HG02885 (cell line): Measurements from ENCODE around the gene AQP5.
"Not testable (repeated sequence)": the region's sequence is repeated elsewhere in the genome, so short reads cannot be mapped to it uniquely, and the experiment has no call there.

Experiments used
- ATAC-seq: cut with Tn5 transposase; IDR thresholded peaks from one replicate; pipeline ENCODE4 v1.9.1; 2021; ENCODE audit warnings: mild to moderate bottlenecking; ENCODE audit not compliant: unreplicated experiment, poor library complexity

AQP5 gene

DNA sequence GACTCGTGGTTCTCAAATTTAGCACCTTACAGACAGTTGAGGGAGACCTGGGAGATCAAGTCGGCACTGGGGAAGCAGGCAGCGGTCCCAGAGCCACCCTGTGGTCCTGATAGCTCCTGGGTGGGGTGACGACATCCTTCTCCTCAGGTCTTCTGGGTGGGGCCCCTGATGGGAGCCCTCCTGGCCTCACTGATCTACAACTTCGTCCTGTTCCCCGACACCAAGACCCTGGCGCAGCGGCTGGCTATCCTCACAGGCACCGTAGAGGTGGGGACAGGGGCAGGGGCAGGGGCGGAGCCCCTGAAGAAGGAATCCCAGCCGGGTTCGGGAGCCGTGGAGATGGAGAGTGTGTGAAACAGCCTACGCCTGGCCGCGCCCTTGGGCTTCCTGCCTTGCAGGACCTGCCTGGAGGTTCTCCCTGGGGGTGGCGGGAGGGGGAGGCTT lies 13.7 kb downstream of the AQP5 start:
- ATAC-seq = no peak

DNA sequence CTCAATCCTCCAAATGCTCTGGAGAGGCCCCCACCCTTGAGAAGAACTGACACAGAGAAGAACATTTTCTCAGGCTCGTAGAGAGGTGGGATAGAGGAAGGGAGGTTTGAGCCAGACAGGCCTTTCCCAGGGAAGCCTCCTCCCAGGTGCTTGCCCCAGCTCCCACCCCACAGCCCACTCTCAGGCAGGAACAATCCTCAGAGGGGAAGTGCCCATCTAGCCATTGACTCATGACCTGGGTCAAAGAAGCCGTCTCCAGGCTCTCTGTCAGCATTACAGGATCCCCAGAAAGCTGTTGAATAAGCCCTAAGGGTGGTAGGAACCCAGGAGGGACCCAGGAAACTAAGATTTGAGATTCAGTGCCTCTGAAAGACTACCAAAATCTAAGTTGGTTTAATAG lies 14.9 kb downstream of the AQP5 start:
- ATAC-seq = no peak

DNA sequence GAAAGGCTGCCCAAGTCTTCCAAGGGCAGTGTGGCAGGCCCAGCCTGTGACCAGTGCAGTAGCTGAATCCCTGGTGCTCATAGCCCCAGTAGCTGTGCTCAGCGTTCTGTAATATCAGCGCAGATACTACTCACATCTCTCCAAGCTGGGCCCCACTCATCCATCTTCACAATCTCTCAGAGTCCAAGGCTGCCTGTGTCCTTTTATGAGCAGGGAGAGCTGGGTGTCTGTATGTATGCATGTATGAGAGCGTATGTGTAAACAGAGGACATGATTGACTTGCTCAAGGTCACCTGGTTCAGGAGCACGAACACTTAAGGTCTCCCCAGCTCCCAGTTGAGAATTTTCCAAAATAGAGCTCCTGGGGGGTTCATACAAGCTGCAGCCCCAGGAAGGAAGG lies 16.5 kb downstream of the AQP5 start:
- ATAC-seq = no peak

DNA sequence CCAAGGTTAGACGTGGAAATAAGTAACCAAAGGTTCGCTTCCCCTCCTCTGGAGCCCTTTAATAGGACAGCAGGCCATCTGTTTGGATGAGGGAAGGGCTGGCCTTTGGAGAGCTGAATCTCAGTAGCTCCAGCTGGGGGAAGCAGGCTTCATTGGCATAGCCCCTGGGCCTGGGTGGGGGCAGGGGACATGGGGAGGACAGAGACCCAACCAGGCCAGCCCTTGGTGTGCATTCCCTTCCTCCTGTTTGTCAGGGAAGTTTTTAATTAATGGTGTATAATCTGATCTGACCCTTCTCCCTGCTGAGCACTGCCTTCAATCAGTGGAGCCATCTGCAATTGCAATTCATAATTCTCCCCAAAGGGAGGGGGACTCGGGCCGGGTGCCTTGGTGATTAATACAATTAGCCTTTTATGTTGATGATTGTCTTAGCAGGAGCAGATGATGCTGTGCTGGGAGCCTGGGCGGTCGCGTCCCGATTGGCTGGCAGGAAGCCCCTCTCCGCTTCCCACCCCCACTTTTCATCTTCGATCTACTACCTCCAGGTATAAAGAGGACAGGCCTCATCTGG lies 17.4 kb downstream of the AQP5 start:
- ATAC-seq = no peak

DNA sequence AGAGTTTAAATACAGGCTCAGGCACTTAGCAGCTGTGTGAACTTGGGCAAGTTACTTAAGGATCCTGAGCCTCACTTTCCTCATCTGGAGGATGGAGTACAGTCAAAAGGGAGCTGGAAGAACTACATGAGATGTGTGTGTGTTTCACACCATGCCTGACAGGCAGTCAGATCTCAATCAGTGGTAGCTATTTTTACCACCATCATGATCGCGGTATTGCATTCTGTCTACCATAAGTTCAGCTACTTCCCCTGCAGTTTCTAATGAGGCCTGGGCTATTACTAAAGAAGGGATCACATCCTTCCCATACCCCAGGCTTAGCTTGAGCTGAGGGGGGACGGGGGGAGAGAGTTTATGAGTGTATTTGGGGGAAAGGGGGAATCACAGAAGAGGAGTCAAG lies 18.1 kb downstream of the AQP5 start:
- ATAC-seq = no peak

DNA sequence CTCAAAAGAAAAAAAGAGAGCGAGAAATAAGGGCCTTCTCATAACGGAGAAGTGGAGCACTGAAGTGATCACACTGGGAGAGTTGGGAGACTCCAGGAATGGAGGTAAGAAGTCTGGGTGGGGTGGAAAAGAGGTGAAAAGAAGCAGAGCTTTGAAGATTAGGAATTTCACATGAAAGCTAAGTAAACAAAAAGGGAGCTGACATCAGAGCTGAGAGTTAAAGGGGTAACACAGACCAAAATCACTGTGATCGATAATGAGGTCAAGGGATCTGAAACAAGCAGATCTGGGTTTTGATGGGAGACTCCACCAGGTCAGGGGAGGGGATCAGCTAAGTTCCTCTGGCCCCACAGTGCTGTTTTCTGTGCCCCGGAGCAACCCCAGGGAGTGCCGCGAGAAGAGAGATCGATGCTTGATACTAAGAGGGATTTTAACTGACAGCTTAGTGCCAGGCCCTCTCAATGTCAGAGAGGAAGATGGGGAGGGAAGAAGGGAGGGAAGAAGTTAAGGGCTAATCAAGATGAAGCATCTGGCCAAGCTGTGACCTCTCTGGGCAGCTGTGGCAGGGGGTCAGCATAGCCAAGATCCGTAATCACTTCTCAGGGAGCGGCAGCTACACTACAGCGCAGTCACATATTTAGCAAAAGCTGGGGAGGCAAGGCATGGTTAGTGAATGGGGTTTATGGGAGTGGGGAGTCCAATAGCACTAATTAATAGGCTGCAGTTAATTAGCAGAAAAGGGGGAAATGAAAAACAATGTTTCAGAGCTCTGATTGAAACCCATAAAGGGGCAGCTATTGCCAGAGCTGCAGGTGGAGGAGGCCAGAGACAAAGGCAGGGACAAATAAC lies 19.1 kb downstream of the AQP5 start:
- no peak for ATAC-seq

DNA sequence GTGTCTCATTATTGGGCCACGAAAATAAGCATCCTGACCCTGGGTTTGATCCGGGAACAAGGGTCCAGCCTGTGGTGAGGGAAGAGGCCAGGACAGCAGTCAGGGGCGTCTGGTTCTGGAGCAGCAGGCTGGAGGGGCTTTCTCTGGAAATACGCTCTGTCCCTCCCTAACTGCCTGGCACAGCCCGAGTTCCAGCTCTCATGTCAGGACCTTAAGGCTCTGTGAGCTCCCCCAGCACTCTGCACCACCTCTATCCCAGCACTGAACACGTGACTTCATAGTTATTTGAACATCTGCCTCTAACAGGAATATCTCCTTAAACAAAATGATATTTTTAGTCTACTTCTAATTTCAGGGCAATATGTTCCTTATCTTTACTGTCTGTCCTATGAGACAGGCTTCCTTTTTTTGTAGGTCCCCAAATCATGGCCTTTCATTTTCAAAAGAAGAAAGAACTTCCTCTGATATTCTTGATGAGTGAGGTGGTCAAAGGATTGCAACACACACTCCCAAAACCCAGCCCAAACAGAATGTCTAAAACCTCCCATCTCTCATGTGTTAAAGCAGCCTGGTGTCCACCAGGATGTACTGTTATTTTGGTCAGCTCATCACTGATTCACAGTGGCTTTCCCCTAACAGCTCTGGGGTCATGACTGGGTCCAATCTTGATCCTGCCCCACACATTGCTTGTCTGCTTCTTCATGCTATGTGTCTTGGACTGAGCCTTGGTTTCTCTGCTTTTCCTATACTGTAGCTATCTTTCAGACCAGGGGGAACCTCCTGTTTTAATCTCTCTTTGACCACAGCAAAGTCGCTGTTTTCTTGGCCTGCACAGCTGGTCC lies 20.8 kb downstream of the AQP5 start:
- no peak for ATAC-seq

DNA sequence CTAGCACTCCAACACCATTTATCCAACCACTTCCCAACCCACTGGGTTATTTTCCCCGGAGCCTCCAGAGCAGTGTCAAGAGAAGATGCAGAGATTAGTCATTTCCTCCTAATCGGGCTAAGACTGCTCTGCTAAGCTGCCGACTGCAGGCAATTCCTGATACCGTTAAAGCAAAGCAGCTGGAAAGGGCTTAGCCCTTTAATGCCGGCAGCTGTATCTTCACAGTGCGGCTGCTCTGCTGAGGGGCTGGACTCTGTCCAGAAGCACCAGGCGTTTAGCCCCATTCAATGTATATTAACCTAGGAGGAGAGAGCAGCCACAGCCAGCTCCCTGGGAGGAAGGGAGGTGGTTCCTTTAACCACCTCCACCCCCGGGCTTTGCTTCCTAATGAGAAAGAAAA lies 22.2 kb downstream of the AQP5 start:
- no peak for ATAC-seq

DNA sequence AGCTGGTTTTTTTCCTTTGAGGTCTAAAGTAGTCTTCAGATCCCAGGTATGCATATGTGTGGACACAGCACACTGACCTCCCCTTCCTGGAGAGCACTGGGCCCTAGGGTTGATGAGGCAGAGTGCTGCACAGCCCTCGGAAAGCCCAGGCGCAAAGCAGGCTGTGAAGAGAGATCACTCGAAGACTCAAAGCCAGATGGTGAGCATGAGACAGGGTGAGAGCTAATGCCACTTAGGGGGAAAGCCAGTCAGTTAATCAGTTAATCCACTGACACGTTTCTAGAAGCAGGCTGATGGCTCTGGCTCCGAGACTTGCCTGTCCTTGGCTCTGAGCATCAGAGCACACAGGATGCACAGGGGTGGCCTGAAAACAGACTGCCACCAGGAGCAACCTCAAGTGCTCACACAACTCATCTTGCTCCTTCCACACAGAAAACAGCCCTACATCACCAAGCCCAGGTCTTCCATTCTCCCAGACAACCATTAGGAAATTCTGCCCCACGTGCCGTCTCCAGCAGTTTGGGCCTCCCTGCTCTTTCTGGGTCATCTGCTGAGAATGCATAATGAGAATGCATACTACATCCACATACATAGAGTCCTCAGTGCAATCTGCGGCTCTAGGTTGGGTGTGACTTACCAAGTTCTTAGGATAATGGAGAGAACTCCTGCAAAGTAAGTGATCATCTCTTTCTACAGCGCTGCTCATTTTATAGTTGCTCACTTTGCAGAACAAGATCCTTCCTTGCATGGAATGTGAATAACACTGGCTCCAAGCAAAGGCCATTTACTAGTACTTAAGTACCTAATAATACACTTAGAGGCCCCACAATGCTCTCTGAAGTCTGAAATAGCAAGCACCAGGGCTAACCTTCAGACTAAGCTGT lies 23.0 kb downstream of the AQP5 start:
- no peak for ATAC-seq

DNA sequence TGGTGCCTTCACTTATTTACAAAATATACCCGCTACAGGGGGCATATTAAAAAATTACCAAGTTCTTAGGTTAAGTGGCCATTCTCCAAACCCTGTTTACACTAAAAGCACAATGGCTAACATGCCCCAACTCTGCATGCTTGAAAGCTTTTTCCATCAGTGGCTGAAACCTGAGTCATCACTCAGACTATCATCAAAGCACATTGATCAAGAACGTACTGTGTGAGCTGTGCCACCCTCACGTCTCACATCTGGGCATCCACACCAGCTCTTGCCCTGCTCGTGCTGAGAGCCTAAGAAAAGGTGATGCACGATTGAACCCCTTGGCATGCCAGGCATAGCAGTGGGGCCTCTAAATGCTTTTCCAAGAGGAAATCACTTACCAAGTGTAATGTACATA lies 24.3 kb downstream of the AQP5 start:
- no peak for ATAC-seq

DNA sequence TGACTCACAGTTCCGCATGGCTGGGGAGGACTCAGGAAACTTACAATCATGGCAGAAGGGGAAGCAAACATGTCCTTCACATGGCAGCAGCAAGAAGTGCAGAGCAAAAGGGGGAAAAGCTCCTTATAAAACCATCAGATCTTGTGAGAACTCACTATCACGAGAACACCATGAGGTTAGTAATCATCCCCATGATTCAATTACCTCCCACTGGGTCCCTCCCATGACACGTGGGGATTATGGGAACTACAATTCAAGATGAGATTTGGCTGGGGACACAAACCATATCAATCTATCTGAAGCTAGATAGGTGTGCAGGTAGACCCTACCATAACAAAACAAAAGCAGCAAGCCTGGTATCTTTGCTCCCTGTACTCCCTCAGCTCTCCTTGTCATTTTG lies 24.8 kb downstream of the AQP5 start:
- ATAC-seq = not testable (repeated sequence)

DNA sequence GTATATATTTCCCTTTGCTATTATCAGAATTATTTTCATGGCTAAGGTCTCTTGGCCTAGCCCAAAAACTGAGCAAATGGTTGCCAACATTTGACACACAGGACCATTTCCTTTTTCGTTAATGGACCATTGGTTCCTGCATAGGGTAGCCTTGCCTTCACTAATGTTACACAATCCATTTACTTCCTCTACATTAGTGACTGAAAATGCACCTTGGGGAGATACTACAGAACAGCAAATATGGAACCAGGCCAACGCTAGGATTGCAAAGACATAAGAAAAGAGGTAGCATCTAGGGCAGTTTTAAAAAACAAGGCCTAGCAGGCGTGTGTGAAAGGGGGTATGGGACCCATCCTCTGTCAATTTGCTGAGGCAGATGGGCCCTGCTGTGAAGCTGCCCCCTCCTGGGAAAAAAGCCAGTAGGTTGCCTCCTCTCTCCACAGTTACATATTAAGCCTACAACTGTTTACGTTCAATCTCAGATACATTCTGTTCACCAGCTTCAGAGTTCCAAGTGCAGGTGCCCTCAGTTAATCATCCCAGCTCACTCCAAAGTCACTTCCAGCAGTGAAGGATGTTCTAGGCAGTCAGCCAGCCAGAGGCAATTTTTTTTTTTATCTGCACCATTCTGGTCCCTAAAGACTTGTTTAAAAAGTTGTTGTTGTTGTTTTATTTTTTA lies 26.1 kb downstream of the AQP5 start:
- no peak for ATAC-seq

DNA sequence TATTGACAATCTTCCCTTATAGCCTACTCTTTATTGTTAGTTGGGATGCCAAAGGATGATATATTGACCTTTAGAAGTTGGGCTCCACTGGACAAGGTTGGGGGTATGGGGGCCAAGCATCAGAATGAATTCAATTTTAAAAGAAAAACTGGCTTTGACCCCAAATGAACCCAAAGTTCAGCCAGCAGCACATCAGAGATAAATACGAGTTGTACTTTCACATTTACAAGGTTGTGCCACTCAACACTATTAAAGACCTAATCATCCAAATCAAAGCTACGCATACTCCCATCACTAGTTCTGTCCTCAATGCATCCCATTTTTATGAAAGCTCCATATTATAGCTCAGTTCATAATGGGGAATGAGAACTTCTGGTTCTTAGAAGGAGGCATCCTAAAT lies 27.7 kb downstream of the AQP5 start:
- ATAC-seq = not testable (repeated sequence)

DNA sequence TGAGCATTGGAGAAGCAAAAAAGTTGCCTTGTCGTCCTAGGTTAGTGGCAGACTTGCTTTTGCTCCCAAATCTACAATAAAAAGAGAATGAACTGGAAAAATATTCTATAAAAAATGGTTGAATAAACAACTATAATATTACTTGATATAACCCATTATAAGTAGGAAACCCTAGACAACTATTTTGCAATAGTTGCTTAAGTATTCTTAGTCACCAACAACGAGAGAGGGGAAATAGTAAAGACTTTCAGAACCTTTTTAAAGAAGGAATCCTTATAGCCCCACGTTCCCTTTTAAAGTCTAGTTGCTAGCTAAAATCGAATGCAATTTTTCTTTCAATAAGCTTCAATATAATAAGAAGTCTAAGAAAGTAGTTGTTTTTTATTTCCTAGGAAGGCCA lies 28.6 kb downstream of the AQP5 start:
- no peak for ATAC-seq

DNA sequence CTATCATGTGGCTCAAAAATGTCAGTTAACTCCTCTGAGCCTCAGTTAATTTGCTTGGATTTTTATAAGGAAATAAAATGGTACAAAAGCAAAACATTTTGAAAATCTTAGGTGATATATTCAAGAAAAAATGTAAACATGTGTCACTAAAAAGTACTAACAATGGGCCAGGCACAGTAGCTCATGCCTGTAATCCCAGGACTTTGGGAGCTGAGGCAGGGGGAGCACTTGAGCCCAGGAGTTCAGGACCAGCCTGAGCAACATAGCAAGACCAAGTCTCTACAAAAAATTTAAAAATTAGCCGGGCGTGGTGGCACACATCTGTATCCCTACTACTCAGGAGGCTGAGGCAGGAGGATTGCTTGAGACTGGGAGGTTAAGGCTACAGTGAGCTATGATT lies 36.8 kb downstream of the AQP5 start:
- no peak for ATAC-seq

DNA sequence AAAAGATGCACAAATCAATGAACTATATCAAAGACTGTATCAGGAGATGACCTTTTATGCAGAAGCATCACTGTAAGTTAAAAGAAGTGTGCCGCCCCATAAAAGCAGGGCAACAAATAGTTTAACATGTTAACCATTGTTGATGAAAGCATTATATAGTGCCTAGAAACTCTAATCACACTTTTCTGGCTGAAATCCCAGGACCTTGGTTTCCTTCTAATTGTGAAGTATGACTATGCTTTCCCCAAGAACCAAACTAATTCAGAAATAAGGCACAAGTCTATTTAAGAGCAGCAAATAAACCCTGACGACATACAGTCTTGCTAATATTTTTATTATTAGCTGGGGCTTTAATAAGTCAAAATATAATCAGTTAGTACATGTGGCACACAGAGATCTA lies 41.9 kb downstream of the AQP5 start:
- ATAC-seq = no peak

DNA sequence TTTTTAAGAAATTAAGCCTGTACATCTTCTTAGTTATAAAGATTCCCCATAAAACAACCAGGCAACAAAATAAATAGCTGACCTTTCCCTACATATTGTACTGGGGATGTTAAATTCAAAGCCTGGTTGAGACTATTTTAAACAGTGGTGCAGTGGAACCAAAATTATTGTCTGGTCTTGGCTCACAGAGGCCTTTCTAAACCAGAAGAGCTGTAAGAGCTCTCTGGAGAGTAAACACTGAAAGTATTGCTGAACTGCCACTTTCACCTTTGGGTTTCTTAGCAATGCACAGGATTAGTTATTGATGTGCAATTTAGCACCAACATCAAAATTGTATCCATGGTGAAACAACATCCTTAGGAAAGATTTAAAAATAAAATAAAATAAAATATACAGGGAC lies 43.0 kb downstream of the AQP5 start:
- ATAC-seq = no peak

DNA sequence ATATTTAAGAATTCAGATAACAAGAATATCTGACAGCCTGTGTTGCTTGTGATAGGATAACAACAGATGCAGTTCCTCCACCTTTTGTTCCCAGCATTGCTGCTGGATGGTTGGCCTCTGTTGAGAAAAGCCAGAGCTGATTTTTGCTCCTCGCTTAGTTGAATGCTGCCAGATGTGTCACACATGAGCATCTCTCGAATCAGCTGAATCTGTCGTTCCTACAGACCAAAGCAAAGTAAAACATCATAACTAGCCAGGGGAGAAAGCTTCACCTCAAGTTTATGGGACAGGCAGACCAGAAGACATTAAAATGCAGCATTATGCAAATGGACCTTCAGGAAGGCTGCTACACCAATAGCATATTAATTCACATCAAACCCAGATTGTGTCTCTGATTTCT lies 43.5 kb downstream of the AQP5 start:
- ATAC-seq = no peak

DNA sequence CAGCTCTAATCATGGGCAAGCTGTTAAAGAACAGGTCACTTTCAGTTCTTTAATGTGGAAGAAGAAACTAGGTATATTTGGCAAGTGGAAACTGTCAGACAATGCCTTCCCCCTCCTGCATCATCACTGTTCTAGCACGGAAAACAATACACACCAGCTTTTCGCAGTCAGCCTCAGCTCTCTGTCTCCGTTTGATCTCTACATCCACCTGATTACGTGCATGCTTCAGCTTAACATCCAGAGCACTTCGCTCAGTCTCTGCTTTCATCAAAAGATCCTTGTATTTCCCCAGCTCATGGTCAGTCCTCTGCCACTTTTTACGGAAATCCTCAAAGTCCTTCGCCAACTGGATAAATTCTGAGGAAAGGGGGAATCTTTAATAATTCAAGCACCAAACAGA lies 44.6 kb downstream of the AQP5 start:
- no peak for ATAC-seq
